ENCODE data around the gene PKP4. TPM values are rescaled to one million over a fixed set of nuclear protein-coding genes. Genes with fewer than 3 reads are reported as not detected.
A peak's percentile ranks its signal among the peaks of the same experiment; 100 is the strongest.

Gene PKP4
- total RNA-seq, 1 experiment from 2014 or later = 40.1 TPM

GRCh38 chr2:158712791-158713522 lies 256.2 kb downstream of the PKP4 start:
- ChIA-PET POLR2A (ENCODE audit: unreplicated experiment) (no interaction called here), CTCF (no interaction called here)
- Histone ChIP-seq H3K27me3 (ENCODE audit: low read length) (no peaks in the 10 kb centered on the region), H3K9me2 (replicated peaks; ENCODE audit: low read length) (no peaks in the 10 kb centered on the region), H3K4me1 (ENCODE audit: insufficient read depth, low read length) (peaks cover 8% of the 10 kb centered on the region; the same call in 1 of the 2 replicates), H4K20me1 (ENCODE audit: low read length) (no peaks in the 10 kb centered on the region), H3K36me3 (ENCODE audit: low read depth, low read length) (no peaks in the 10 kb centered on the region), H3K4me2 (ENCODE audit: low read length) (no peak overlapping the region), H3K79me2 (ENCODE audit: low read length) (no peaks in the 10 kb centered on the region), H3K9me3 (ENCODE audit: low read length) (peaks cover 8% of the 10 kb centered on the region; the same call in 1 of the 2 replicates), H3K27ac (ENCODE audit: low read length) (no peak overlapping the region), H3K9ac (ENCODE audit: low read length) (no peak overlapping the region), H2AFZ (ENCODE audit: low read length) (no peak overlapping the region), H3F3A (ENCODE audit: low read length, unreplicated experiment) (no peaks in the 10 kb centered on the region), H3K4me3 (ENCODE audit: low read length) (no peak overlapping the region)
- no peak for ATAC-seq
- BruUV-seq (replicated peaks) = no TSS peak
- no peak for DNase-seq
- intact Hi-C loops (cut with micrococcal nuclease) = no loop called here
- TF ChIP-seq CTCF (conservative IDR thresholded peaks at IDR 0.05; ENCODE audit: low read depth, low read length) (no peak), EZH2 (IDR thresholded peaks at IDR 0.05; ENCODE audit: low read length, unreplicated experiment) (no peak), EZH2phosphoT487 (IDR thresholded peaks at IDR 0.05; ENCODE audit: borderline replicate concordance, low read length) (no peak)

GRCh38 chr2:158713523-158714138 lies 256.9 kb downstream of the PKP4 start:
- Histone ChIP-seq H3K36me3 (ENCODE audit: low read depth, low read length) (no peaks in the 10 kb centered on the region), H3K9me3 (ENCODE audit: low read length) (peaks cover 8% of the 10 kb centered on the region; the same call in 1 of the 2 replicates), H2AFZ (ENCODE audit: low read length) (no peak overlapping the region), H3K9me2 (replicated peaks; ENCODE audit: low read length) (no peaks in the 10 kb centered on the region), H3K79me2 (ENCODE audit: low read length) (no peaks in the 10 kb centered on the region), H3F3A (ENCODE audit: low read length, unreplicated experiment) (no peaks in the 10 kb centered on the region), H3K27ac (ENCODE audit: low read length) (no peak overlapping the region), H3K4me3 (ENCODE audit: low read length) (no peak overlapping the region), H4K20me1 (ENCODE audit: low read length) (no peaks in the 10 kb centered on the region), H3K27me3 (ENCODE audit: low read length) (no peaks in the 10 kb centered on the region), H3K4me2 (ENCODE audit: low read length) (no peak overlapping the region), H3K4me1 (ENCODE audit: insufficient read depth, low read length) (peaks cover 8% of the 10 kb centered on the region; the same call in 1 of the 2 replicates), H3K9ac (ENCODE audit: low read length) (no peak overlapping the region)
- intact Hi-C loops (cut with micrococcal nuclease) = no loop called here
- POLR2A ChIA-PET (ENCODE audit: unreplicated experiment) = no interaction called here
- no TSS peak for BruUV-seq (replicated peaks)
- TF ChIP-seq EZH2 (IDR thresholded peaks at IDR 0.05; ENCODE audit: low read length, unreplicated experiment) (no peak), CTCF (conservative IDR thresholded peaks at IDR 0.05; ENCODE audit: low read depth, low read length) (no peak), EZH2phosphoT487 (IDR thresholded peaks at IDR 0.05; ENCODE audit: borderline replicate concordance, low read length) (no peak)
- DNase-seq (peak; percentile 23), ATAC-seq (no peak)
- CTCF ChIA-PET = no interaction called here

- ChIA-PET POLR2A (ENCODE audit: unreplicated experiment) (no interaction called here), CTCF (no interaction called here)
- Histone ChIP-seq H3K4me1 (ENCODE audit: insufficient read depth, low read length) (peaks cover 8% of the 10 kb centered on the region; the same call in 1 of the 2 replicates), H3F3A (ENCODE audit: low read length, unreplicated experiment) (no peaks in the 10 kb centered on the region), H3K27me3 (ENCODE audit: low read length) (no peaks in the 10 kb centered on the region), H2AFZ (ENCODE audit: low read length) (no peak overlapping the region), H3K9ac (ENCODE audit: low read length) (no peak overlapping the region), H3K36me3 (ENCODE audit: low read depth, low read length) (no peaks in the 10 kb centered on the region), H3K9me3 (ENCODE audit: low read length) (peaks cover 8% of the 10 kb centered on the region; the same call in 1 of the 2 replicates), H3K79me2 (ENCODE audit: low read length) (no peaks in the 10 kb centered on the region), H3K4me2 (ENCODE audit: low read length) (no peak overlapping the region), H3K27ac (ENCODE audit: low read length) (no peak overlapping the region), H3K4me3 (ENCODE audit: low read length) (no peak overlapping the region), H3K9me2 (replicated peaks; ENCODE audit: low read length) (no peaks in the 10 kb centered on the region), H4K20me1 (ENCODE audit: low read length) (no peaks in the 10 kb centered on the region)
- ATAC-seq (no peak), DNase-seq (no peak)
- intact Hi-C loops (cut with micrococcal nuclease) = no loop called here
- no TSS peak for BruUV-seq (replicated peaks)
- no peak for TF ChIP-seq EZH2phosphoT487 (IDR thresholded peaks at IDR 0.05; ENCODE audit: borderline replicate concordance, low read length)
- no peak for TF ChIP-seq CTCF (conservative IDR thresholded peaks at IDR 0.05; ENCODE audit: low read depth, low read length)
Measured at GRCh38 chr2:158714420-158714819, 257.7 kb downstream of the PKP4 start.
